Cardiac fibroblast (primary cell): ENCODE measurements around the gene CTSF.
"Not testable (repeated sequence)": the region's sequence is repeated elsewhere in the genome, so short reads cannot be mapped to it uniquely, and the experiment has no call there.

ENCODE experiments used
- DNase-seq, 2 donors: peaks; one replicate each; pipeline versions ENCODE4 v3.0.0 to v3.0.0-alpha.2; 2010; ENCODE audit warnings: low read depth in 2 of 2
- H3K4me3 ChIP-seq, 2 donors: replicated peaks in 1 of 2; 1 replicate in 1 of 2; 2 replicates in 1 of 2; pipeline ENCODE4 v1.5.1; 2011; ENCODE audit warnings: low read depth in 2 of 2, low read length in 2 of 2, mild to moderate bottlenecking in 2 of 2, moderate library complexity in 1 of 2
- TF ChIP-seq, protein P1 (sequence below): IDR thresholded peaks from one replicate; pipeline ENCODE4 v1.5.1; 2011; ENCODE audit warnings: low read depth, mild to moderate bottlenecking, low read length, inconsistent platforms

CTSF gene

DNA sequence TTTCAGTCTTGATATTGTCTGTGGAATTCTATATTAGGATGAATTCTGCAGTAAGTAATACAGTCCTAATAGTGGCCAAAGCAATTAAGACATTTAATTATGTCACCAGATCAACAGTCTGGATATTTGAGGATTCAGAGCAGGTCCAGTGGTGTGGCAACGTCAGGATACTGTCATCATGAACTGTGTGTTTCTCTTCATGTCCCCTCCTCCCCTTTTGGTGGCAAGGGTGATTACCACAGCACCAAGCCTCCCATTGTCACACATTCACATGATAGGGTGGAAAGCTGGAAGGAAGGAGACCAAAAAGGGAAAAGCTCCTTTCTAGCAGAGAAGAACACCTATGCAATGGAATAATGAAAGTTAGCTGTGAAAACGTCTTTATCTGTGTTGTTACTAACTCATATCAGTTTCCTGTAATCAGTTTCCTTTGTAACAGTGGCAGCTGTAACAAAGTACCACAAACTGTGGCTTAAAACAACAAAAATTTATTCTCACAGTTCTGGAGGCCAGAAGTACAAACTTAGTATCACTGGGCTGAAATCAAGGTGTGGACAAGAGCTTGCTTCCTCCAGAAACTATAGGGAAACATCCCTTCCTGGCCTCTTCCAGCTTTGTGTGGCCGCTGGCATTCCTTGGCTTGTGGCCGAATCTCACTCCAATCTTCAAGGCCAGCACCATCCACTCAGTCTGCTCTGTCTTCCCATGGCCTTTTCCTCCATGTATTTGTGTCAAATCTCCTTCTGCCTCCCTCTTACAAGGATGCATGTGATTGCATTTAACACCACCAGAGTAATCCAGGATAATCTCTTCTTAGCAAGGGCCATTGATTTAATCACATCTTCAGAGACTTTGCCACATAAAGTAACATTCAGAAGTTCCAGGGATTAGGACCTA lies 41.6 kb upstream of the CTSF start:
- TF ChIP-seq, protein P1, sequence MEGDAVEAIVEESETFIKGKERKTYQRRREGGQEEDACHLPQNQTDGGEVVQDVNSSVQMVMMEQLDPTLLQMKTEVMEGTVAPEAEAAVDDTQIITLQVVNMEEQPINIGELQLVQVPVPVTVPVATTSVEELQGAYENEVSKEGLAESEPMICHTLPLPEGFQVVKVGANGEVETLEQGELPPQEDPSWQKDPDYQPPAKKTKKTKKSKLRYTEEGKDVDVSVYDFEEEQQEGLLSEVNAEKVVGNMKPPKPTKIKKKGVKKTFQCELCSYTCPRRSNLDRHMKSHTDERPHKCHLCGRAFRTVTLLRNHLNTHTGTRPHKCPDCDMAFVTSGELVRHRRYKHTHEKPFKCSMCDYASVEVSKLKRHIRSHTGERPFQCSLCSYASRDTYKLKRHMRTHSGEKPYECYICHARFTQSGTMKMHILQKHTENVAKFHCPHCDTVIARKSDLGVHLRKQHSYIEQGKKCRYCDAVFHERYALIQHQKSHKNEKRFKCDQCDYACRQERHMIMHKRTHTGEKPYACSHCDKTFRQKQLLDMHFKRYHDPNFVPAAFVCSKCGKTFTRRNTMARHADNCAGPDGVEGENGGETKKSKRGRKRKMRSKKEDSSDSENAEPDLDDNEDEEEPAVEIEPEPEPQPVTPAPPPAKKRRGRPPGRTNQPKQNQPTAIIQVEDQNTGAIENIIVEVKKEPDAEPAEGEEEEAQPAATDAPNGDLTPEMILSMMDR: no peak
- H3K4me3 ChIP-seq: no peak overlapping the region
- DNase-seq: no peak

DNA sequence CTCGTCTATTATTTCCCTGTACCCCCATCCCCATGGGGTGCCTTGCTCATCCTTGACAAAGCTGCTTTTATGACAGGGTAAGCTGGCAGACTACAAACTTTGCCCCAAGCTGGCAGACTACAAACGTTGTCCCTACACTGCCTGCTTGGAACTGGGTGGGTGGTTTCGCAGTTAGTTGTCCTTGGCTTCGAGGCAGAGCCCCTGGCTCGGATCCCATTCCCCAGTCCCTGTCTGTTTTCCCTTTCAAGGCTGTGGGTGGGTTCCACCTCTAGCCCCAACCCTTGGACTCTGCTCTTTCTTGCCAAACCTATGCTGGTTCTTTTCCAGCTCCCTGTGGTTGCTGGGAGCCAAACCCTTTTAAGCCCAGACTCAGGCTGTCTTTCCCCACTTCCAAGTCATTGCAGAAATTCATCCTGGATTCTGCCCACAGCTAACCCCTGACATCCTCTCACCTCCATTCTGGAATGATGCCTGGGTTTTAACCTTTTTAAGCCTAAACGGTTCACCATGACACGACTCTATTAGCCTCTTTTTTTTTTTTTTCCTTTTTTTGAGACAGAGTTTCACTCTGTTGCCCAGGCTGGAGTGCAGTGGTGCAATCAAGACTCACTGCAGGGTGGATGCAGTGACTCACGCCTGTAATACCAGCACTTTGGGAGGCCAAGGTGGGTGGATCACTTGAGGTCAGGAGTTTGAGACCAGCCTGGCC lies 38.9 kb upstream of the CTSF start:
- no peak overlapping the region for H3K4me3 ChIP-seq
- DNase-seq: peak; percentile 76 to 90
- TF ChIP-seq, protein P1: no peak

DNA sequence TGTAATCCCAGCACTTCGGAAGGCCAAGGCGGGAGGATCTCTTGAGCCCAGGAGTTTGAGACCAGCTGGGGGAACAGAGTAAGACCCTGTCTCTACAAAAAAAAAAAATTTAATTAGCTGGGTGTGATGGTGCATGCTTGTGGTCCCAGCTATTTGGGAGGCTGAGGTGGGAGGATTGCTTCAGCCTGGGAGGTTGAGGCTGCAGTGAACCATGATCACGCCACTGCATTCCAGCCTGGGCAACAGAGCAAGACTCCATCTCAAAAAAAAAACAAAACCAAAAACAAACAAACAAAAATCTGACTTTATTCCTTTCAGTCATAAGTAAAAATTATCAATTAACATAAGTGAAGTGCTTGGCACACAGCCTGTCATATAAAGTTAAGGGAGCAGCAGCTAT lies 38.2 kb upstream of the CTSF start:
- not testable (repeated sequence) for DNase-seq, H3K4me3 ChIP-seq

DNA sequence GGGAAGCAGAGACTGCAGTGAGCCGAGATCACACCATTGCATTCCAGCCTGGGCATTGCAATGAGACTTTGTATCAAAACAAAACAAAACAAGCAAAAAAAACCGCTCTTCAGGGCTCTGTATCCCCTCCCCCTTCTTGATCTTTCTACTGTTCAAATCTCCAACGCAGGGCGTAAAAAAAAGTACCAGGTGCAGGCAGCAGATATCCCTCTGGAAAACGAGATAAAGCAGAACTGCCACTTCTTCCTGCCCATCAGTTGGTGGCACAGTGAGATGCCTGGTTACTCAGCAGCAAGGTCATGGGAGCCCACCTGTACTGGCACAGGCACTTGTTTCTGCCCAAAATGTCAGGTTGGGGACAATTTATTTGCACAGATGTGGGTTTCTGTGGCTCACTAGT lies 35.7 kb upstream of the CTSF start:
- TF ChIP-seq, protein P1: no peak
- DNase-seq: no peak
- no peak overlapping the region for H3K4me3 ChIP-seq

DNA sequence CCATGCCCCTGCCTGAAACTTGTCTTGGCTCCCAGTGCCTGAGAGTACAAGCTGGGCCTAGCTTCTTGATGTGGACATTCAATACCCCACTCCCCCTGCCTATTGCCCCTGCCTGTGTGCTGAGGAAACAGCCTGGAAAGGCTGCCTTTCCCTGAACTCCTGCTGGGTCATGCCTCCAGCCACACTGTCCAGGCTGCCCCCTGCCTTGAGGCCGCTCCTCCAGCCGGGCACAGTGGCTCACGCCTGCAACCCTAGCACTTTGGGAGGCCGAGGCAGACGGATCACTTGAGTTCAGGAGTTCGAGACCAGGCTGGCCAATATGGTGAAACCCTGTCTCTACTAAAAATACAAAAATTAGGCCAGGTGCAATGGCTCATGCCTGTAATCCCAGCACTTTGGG lies 34.7 kb upstream of the CTSF start:
- TF ChIP-seq, protein P1: no peak
- no peak for DNase-seq
- H3K4me3 ChIP-seq: no peak overlapping the region

DNA sequence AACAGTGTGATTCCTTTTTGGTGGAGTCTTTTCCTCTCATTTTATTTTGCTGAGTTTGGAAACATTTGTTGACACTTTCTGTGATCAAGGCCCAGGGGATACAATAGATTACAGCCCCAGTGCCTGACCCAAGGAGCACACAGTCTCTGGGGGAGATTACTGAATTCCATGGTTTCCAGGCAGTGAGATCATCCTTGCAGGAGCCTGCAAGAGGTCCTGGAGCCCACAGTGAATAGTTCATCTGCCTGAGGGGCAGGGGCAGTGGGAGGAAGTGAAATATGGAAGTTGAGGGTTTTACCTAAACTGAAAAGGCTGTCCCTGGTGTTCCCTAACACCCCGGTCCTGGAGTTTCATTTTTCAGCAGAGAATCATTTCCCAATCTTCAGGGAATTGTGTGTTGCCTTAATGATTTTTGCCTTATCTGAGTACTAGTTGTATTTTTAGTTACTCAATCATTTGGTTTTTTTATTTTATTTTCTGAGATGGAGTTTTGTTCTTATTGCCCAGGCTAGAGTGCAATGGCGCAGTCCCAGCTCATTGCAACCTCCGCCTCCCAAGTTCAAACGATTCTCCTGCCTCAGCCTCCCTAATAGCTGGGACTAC lies 32.3 kb upstream of the CTSF start:
- no peak overlapping the region for H3K4me3 ChIP-seq
- peak; percentile 39 to 52 for DNase-seq
- TF ChIP-seq, protein P1: no peak

DNA sequence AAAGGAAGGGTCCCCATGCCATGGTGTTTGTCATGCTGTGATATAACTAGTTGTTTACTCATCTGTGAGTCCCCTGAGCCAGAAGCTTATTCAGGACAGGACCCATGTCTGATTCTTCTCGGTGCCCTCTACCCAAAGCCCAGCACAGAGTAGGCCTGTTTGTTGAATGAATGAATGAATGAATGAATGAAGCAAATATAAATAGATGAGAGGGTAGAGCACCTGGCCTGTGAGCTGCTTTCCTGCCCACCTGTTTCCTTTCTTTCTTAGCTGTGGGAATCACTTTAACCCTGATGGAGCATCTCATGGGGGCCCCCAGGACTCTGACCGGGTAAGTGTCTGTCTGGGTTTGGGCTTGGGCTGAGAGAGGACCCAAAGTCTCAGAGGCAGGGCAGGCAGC lies 31.8 kb upstream of the CTSF start:
- no peak overlapping the region for H3K4me3 ChIP-seq
- TF ChIP-seq, protein P1: no peak
- DNase-seq: no peak
